HCT116 (cell line): ENCODE measurements around the gene DAGLA.

Experiments used
- CTCF ChIP-seq, 3 experiments: fragments of 200-600 bp in 1 of 3; sonication (generic) in 1 of 3; IDR thresholded peaks in 2 of 3; conservative IDR thresholded peaks in 1 of 3; 2 replicates each; pipeline ENCODE4 v1.5.1; 2012 to 2017; ENCODE audit warnings: low read depth in 2 of 3, low read length in 2 of 3, antibody characterized with exemption in 1 of 3, borderline replicate concordance in 1 of 3, control low read depth in 1 of 3, mild to moderate bottlenecking in 1 of 3, mixed read lengths in 1 of 3, mixed run types in 1 of 3, moderate library complexity in 1 of 3; ENCODE audit not compliant: insufficient read depth in 1 of 3
- EZH2 ChIP-seq: fragments of 200-600 bp; sonication (generic); IDR thresholded peaks from 2 replicates; pipeline ENCODE4 v1.6.1; 2017; ENCODE audit warnings: antibody characterized with exemption, mixed run types
- EZH2phosphoT487 ChIP-seq: fragments of 200-600 bp; IDR thresholded peaks from 2 replicates; pipeline ENCODE4 v1.6.1; 2018; ENCODE audit warnings: antibody characterized with exemption, borderline replicate concordance
- JUND ChIP-seq: IDR thresholded peaks from 2 replicates; pipeline ENCODE4 v1.6.1; 2012
- MAX ChIP-seq: IDR thresholded peaks from 2 replicates; pipeline ENCODE4 v1.6.1; 2012
- POLR2A ChIP-seq: IDR thresholded peaks from 2 replicates; pipeline ENCODE4 v1.7.0; 2011; ENCODE audit warnings: borderline replicate concordance; ENCODE audit not compliant: insufficient read depth, insufficient read length; ENCODE audit errors: extremely low read depth
- SP1 ChIP-seq: IDR thresholded peaks from 2 replicates; pipeline ENCODE4 v1.6.1; 2012; ENCODE audit warnings: low read depth
- YY1 ChIP-seq: IDR thresholded peaks from 2 replicates; pipeline ENCODE4 v1.6.1; 2011; ENCODE audit warnings: low read length, low read depth, moderate library complexity, mild to moderate bottlenecking; ENCODE audit not compliant: insufficient replicate concordance; ENCODE audit errors: extremely low read depth

GRCh38 chr11:61760946-61761345 is 80.8 kb downstream of the DAGLA start:
- no peak for TF ChIP-seq EZH2phosphoT487
- TF ChIP-seq CTCF (IDR thresholded peaks at IDR 0.05 in 2 of 3, conservative IDR thresholded peaks at IDR 0.05 in 1 of 3; ENCODE audit: borderline replicate concordance in 1 of 3, insufficient read depth in 1 of 3, low read depth in 2 of 3, low read length in 2 of 3): no peak
- TF ChIP-seq MAX: no peak
- TF ChIP-seq SP1: no peak
- no peak for TF ChIP-seq JUND
- TF ChIP-seq POLR2A: no peak
- no peak for TF ChIP-seq EZH2
- TF ChIP-seq YY1: no peak
